ENCODE results near the gene TSEN2. TPM values are rescaled to one million over a fixed set of nuclear protein-coding genes. Genes with fewer than 3 reads are reported as not detected.

Gene TSEN2
- total and polyA plus RNA-seq, 2 of the 13 experiments (the other 11 are each of a cell fraction or from before 2014, with no cell fraction given): 11.0 to 17.3 TPM

DNA sequence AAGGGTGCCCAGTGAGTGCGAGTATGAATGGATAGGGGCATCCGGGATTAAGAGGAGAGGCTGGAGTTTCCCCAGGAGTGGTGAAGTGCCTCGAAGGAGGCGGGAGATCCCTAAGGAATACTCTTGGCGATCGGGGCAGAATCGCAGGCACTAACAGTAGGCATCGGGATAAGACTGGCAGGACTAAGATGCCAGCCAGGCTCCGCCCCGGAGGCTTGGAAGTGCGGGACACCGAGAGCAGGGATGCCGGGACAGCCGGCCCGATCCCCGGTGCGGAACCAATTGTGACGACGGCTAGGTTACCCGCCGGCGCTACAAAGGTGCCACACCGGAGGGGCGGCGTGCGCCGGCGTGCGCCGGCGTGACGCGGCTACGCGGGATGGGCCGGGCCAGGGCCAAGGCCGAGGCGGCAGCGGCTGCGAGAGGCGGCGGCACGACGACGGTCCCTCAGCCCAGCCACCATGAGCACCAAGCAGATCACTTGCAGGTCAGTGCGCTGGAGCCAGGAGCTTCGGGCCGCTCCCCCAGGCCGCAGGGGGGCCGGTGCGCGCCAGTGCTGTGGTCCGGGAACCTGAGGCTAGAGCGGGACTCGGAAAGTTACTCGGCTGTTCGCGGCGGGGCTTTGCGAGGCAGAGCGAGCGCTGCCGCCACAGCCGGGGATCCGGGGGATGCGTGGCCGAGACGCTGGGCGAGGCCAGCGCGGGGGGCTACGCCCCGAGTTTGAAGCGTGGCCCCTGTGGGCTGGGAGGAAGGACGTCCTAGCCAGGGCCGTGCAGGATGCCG is 72.6 kb downstream of the TSEN2 start, which contains the start of gene MKRN2 (continued):
- TF ChIP-seq, protein P1, sequence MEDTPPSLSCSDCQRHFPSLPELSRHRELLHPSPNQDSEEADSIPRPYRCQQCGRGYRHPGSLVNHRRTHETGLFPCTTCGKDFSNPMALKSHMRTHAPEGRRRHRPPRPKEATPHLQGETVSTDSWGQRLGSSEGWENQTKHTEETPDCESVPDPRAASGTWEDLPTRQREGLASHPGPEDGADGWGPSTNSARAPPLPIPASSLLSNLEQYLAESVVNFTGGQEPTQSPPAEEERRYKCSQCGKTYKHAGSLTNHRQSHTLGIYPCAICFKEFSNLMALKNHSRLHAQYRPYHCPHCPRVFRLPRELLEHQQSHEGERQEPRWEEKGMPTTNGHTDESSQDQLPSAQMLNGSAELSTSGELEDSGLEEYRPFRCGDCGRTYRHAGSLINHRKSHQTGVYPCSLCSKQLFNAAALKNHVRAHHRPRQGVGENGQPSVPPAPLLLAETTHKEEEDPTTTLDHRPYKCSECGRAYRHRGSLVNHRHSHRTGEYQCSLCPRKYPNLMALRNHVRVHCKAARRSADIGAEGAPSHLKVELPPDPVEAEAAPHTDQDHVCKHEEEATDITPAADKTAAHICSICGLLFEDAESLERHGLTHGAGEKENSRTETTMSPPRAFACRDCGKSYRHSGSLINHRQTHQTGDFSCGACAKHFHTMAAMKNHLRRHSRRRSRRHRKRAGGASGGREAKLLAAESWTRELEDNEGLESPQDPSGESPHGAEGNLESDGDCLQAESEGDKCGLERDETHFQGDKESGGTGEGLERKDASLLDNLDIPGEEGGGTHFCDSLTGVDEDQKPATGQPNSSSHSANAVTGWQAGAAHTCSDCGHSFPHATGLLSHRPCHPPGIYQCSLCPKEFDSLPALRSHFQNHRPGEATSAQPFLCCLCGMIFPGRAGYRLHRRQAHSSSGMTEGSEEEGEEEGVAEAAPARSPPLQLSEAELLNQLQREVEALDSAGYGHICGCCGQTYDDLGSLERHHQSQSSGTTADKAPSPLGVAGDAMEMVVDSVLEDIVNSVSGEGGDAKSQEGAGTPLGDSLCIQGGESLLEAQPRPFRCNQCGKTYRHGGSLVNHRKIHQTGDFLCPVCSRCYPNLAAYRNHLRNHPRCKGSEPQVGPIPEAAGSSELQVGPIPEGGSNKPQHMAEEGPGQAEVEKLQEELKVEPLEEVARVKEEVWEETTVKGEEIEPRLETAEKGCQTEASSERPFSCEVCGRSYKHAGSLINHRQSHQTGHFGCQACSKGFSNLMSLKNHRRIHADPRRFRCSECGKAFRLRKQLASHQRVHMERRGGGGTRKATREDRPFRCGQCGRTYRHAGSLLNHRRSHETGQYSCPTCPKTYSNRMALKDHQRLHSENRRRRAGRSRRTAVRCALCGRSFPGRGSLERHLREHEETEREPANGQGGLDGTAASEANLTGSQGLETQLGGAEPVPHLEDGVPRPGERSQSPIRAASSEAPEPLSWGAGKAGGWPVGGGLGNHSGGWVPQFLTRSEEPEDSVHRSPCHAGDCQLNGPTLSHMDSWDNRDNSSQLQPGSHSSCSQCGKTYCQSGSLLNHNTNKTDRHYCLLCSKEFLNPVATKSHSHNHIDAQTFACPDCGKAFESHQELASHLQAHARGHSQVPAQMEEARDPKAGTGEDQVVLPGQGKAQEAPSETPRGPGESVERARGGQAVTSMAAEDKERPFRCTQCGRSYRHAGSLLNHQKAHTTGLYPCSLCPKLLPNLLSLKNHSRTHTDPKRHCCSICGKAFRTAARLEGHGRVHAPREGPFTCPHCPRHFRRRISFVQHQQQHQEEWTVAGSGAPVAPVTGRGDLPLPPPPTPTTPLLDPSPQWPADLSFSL (CRISPR knock-in tag; IDR thresholded peaks at IDR 0.05): no peak
- peak; percentile 74; the same call in 1 of the 2 replicates for TF ChIP-seq ZNF431 (CRISPR knock-in tag; IDR thresholded peaks at IDR 0.05; ENCODE audit: borderline replicate concordance, low read depth)
- TF ChIP-seq MXI1 (IDR thresholded peaks at IDR 0.05; ENCODE audit: borderline replicate concordance, low read depth, low read length): peak; percentile 92; the same call in 2 of the 3 replicates
- TF ChIP-seq, protein P2, sequence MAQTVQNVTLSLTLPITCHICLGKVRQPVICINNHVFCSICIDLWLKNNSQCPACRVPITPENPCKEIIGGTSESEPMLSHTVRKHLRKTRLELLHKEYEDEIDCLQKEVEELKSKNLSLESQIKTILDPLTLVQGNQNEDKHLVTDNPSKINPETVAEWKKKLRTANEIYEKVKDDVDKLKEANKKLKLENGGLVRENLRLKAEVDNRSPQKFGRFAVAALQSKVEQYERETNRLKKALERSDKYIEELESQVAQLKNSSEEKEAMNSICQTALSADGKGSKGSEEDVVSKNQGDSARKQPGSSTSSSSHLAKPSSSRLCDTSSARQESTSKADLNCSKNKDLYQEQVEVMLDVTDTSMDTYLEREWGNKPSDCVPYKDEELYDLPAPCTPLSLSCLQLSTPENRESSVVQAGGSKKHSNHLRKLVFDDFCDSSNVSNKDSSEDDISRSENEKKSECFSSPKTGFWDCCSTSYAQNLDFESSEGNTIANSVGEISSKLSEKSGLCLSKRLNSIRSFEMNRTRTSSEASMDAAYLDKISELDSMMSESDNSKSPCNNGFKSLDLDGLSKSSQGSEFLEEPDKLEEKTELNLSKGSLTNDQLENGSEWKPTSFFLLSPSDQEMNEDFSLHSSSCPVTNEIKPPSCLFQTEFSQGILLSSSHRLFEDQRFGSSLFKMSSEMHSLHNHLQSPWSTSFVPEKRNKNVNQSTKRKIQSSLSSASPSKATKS (CRISPR knock-in tag; IDR thresholded peaks at IDR 0.05): no peak
- TF ChIP-seq SALL1 (CRISPR knock-in tag; IDR thresholded peaks at IDR 0.05): peak; percentile 86
- peak; percentile 43; the same call in 1 of the 2 replicates for TF ChIP-seq NFKBIZ (CRISPR knock-in tag; IDR thresholded peaks at IDR 0.05)
- no peak for TF ChIP-seq MIER2 (CRISPR knock-in tag; IDR thresholded peaks at IDR 0.05)
- TF ChIP-seq, protein P3, sequence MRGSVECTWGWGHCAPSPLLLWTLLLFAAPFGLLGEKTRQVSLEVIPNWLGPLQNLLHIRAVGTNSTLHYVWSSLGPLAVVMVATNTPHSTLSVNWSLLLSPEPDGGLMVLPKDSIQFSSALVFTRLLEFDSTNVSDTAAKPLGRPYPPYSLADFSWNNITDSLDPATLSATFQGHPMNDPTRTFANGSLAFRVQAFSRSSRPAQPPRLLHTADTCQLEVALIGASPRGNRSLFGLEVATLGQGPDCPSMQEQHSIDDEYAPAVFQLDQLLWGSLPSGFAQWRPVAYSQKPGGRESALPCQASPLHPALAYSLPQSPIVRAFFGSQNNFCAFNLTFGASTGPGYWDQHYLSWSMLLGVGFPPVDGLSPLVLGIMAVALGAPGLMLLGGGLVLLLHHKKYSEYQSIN (CRISPR knock-in tag; IDR thresholded peaks at IDR 0.05; ENCODE audit: borderline replicate concordance): no peak
- TF ChIP-seq ZBTB14 (CRISPR knock-in tag; IDR thresholded peaks at IDR 0.05): peak; percentile 34; the same call in 1 of the 2 replicates
- peak; percentile 72; the same call in 1 of the 2 replicates for TF ChIP-seq THAP9 (CRISPR knock-in tag; IDR thresholded peaks at IDR 0.05; ENCODE audit: borderline replicate concordance)
- no peak for TF ChIP-seq NR1H2 (CRISPR knock-in tag; IDR thresholded peaks at IDR 0.05; ENCODE audit: borderline replicate concordance, low read depth)
- TF ChIP-seq FOSL1 (CRISPR knock-in tag; IDR thresholded peaks at IDR 0.05; ENCODE audit: borderline replicate concordance): no peak
- TF ChIP-seq SMAD3 (CRISPR knock-in tag; IDR thresholded peaks at IDR 0.05): peak; percentile 77
